Activated CD4-positive, alpha-beta T cell treated with anti-CD3 and anti-CD28 coated beads for 1 hour (primary cell): ENCODE measurements around the gene KIAA0232.

Experiments used
- DNase-seq: peaks from one replicate; pipeline ENCODE4 v3.0.0-alpha.2; 2020

The KIAA0232 gene

GRCh38 chr4:6926081-6926480 lies 143.6 kb downstream of the KIAA0232 start:
- no peak for DNase-seq

GRCh38 chr4:6926681-6927478 lies 144.4 kb downstream of the KIAA0232 start:
- DNase-seq: peak; percentile 56

- no peak for DNase-seq
Observed at GRCh38 chr4:6928081-6928480, 145.6 kb downstream of the KIAA0232 start.

GRCh38 chr4:6929339-6929811 lies 146.8 kb downstream of the KIAA0232 start:
- DNase-seq: no peak

GRCh38 chr4:6929812-6930464 lies 147.4 kb downstream of the KIAA0232 start:
- no peak for DNase-seq

- no peak for DNase-seq
Observed at GRCh38 chr4:6932475-6932874, 149.9 kb downstream of the KIAA0232 start.

- DNase-seq: no peak
Observed at GRCh38 chr4:6932918-6933317, 150.4 kb downstream of the KIAA0232 start.
